Stomach (tissue), 9 donors: ENCODE data around the gene PEX19. TPM values are rescaled to one million over a fixed set of nuclear protein-coding genes. Genes with fewer than 3 reads are reported as not detected.

Source experiments
- DNase-seq, 2 donors: peaks; one replicate each; pipeline versions ENCODE4 v3.0.0 to v3.0.0-alpha.2; 2013 to 2019
- H3K27ac ChIP-seq, 5 donors: fragments of 200-600 bp in 4 of 5; sonication (generic) in 4 of 5; one replicate each; pipeline ENCODE4 v1.5.1; 2013 to 2019; ENCODE audit warnings: mild to moderate bottlenecking in 1 of 5, moderate library complexity in 1 of 5
- H3K27me3 ChIP-seq, 3 donors: fragments of 200-600 bp; sonication (generic); one replicate each; pipeline ENCODE4 v1.5.1; 2017 to 2019; ENCODE audit warnings: mixed run types in 1 of 3
- H3K36me3 ChIP-seq, 4 donors: fragments of 200-600 bp; sonication (generic); 1 replicate in 3 of 4; 2 replicates in 1 of 4; pipeline ENCODE4 v1.5.1; 2016 to 2019
- H3K4me1 ChIP-seq, 4 donors: fragments of 200-600 bp; sonication (generic); one replicate each; pipeline ENCODE4 v1.5.1; 2016 to 2019
- H3K4me3 ChIP-seq, 4 donors: fragments of 200-600 bp; sonication (generic) in 3 of 4; one replicate each; pipeline ENCODE4 v1.5.1; 2016 to 2019; ENCODE audit warnings: mild to moderate bottlenecking in 1 of 4
- H3K9me3 ChIP-seq, 4 donors: fragments of 200-600 bp; sonication (generic); one replicate each; pipeline ENCODE4 v1.5.1; 2016 to 2019
- EP300 ChIP-seq: sonication (generic); formaldehyde crosslinking; IDR thresholded peaks from one replicate; pipeline ENCODE4 v1.6.1; 2017; ENCODE audit warnings: antibody characterized with exemption
- POLR2A ChIP-seq, 4 donors: fragments of 450-650 bp; IDR thresholded peaks; one replicate each; pipeline ENCODE4 v1.6.1; 2016; ENCODE audit warnings: antibody characterized with exemption in 4 of 4, control low read depth in 2 of 4, mild to moderate bottlenecking in 1 of 4, moderate library complexity in 1 of 4
- POLR2AphosphoS5 ChIP-seq, 3 donors: sonication (generic); formaldehyde crosslinking; IDR thresholded peaks; one replicate each; pipeline ENCODE4 v1.6.1; 2016; ENCODE audit warnings: antibody characterized with exemption in 3 of 3
- whole genome bisulfite sequencing, 5 donors: extraction: QIAGEN DNeasy Blood & Tissue Kit in 3 of 5; methylation state at CpG; one replicate each; pipeline versions ENCODE4 v1.1.5 to v1.1.7; 2013 to 2018; 5-methylcytosine and 5-hydroxymethylcytosine counted together
- intact Hi-C: fragments of 100-400 bp; cut with DNase I; formaldehyde crosslinking; loops from one replicate; pipeline ENCODE4 v1.15.1; 2023; ENCODE audit warnings: low total_unique reads
- polyA plus RNA-seq, 3 donors: library from polyadenylated mRNA; stranded (reverse); fragments of 200-250 nt; gene quantifications; one replicate each; pipeline ENCODE4 v1.2.3, GENCODE V29; 2013
- total RNA-seq, 5 donors: library from RNA; depleted of rRNA; stranded (reverse); fragments of >200 nt; gene quantifications; one replicate each; pipeline versions ENCODE4 v1.1.0 to v1.2.3, GENCODE V29; 2014 to 2016
- TF ChIP-seq, protein P1 (sequence below), 7 experiments: fragments of 450-650 bp in 4 of 7; fragments of 200-600 bp in 3 of 7; sonication (generic) in 3 of 7; IDR thresholded peaks; one replicate each; pipeline ENCODE4 v1.5.1; 2016 to 2019; ENCODE audit warnings: antibody characterized with exemption in 7 of 7, control low read depth in 2 of 7, mild to moderate bottlenecking in 1 of 7
- donor health status: healthy with polysubstance abuse.
- donor health status: Bipolar disorder and iron deficiency.
- donor health status: healthy.

The PEX19 gene
- total and polyA plus RNA-seq, 8 donors, result 9.3 to 117 (median 27.4) TPM

DNA sequence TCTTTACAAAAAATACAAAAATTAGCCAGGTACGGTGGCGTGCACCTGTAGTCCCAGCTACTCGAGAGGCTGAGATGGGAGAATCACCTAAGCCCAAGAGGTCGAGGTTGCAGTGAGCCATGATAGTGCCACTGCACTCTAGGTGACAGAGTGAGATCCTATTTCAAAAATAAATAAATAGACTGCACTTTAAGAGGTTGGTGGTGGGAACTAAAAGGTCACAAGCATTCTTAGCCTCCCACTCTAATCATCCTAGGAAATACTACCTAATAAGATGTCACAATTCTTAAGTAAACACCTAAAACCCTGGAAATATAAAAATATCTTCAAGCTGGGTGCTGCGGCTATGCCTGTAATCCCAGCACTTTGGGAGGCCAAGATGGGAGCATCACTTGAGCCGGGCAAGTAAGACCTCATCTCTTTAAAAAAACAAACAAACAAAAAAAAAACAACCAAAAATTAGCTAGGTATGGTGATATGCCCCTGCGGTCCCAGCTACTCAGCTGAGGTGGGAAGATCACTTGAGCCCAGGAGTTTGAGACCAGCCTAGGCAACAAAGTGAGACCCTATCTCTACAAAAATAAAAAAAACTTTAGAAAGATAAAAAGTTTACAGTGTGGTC lies 26.6 kb downstream of the PEX19 start:
- peaks cover 27 to 71% (median 55%) of the 10 kb centered on the region in 4 donors for H3K4me1 ChIP-seq
- WGBS, 5 donors, result 92 to 94% (median 92%) methylated on average over 7 of the region's 7 CpGs
- H3K4me3 ChIP-seq, result no peak overlapping the region
- H3K27ac ChIP-seq, result peak overlapping the region in 1 of 5 donors; percentile 50
- H3K36me3 ChIP-seq, result peaks cover 0 to 22% (median 12%) of the 10 kb centered on the region in 4 donors
- TF ChIP-seq POLR2AphosphoS5 (IDR thresholded peaks at IDR 0.05), result no peak
- TF ChIP-seq, protein P1, sequence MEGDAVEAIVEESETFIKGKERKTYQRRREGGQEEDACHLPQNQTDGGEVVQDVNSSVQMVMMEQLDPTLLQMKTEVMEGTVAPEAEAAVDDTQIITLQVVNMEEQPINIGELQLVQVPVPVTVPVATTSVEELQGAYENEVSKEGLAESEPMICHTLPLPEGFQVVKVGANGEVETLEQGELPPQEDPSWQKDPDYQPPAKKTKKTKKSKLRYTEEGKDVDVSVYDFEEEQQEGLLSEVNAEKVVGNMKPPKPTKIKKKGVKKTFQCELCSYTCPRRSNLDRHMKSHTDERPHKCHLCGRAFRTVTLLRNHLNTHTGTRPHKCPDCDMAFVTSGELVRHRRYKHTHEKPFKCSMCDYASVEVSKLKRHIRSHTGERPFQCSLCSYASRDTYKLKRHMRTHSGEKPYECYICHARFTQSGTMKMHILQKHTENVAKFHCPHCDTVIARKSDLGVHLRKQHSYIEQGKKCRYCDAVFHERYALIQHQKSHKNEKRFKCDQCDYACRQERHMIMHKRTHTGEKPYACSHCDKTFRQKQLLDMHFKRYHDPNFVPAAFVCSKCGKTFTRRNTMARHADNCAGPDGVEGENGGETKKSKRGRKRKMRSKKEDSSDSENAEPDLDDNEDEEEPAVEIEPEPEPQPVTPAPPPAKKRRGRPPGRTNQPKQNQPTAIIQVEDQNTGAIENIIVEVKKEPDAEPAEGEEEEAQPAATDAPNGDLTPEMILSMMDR (IDR thresholded peaks at IDR 0.05), result no peak
- TF ChIP-seq POLR2A (IDR thresholded peaks at IDR 0.05), result no peak
- no peak for TF ChIP-seq EP300
- no peaks in the 10 kb centered on the region for H3K27me3 ChIP-seq
- intact Hi-C loops, result no loop called here
- no peak for DNase-seq
- H3K9me3 ChIP-seq, result no peaks in the 10 kb centered on the region

DNA sequence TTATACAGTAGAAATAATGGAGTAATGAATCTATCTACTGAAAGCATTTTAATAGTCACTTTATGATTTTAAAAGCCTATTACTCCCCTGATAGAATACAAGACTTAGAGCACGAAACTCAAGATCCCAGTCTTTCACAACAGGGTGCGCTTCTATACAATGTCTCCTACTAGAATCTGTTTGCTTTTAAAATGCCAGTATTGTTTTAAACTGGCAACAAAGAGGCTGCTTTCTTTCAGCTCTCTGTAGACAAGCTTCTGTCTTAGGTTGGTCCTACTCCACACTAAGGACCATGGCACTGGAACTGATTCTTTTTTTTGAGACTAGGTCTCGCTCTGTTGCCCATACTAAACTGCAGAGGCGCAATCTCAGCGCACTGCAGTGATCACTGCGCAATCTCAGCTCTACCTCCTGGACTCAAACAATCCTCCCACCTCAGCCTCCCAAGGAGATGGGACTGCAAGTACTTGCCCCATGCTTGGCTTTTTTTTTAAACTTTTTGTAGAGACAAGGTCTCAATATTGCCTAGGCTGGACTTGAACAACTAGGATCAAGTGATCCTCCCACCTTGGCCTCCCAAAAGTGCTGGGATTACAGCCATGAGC lies 27.4 kb downstream of the PEX19 start:
- WGBS, 5 donors, result 82 to 90% (median 84%) methylated on average over 6 of the region's 6 CpGs
- intact Hi-C loops, result no loop called here

DNA sequence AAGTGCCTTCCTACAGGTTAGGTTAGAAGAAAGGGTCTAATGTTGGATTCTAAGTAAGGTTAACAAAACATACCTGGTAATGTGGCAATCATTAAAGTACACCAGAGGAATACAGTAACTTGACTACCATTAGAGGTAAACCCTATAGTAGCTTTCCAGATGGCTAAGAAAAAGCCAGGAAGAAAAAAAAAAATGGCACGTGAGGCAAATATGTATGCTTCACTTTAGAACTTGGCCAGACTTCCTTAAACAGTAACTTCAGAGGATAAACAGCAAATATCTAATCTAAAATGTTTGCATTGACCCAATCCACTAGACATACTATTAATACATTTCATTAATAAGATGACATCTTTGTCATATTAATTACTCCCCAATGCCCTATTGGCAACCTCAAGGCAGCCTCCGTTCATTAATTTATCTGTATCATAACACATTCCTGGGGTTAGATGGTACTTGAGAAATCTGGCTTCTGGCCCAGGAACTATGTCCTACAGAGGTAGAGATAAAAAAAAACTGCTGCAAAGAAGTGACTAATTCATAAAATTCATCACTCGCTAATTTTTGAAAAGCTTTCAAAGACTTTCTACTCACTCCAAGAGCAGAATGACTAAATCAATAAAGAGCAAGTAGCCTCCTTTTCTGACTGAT lies 28.4 kb downstream of the PEX19 start:
- peak in 1 of 2 donors; percentile 39 for DNase-seq
- intact Hi-C loops, result no loop called here
- H3K4me1 ChIP-seq, result peaks cover 23 to 76% (median 57%) of the 10 kb centered on the region in 4 donors
- no peaks in the 10 kb centered on the region for H3K27me3 ChIP-seq
- 15 to 25% (median 19%) methylated on average over 3 of the region's 3 CpGs for whole genome bisulfite sequencing, 5 donors
- peaks cover 0 to 24% (median 12%) of the 10 kb centered on the region in 4 donors for H3K36me3 ChIP-seq
- H3K27ac ChIP-seq, result peak overlapping the region in 3 of 5 donors; percentile 3 to 50 (median 35)
- H3K9me3 ChIP-seq, result no peaks in the 10 kb centered on the region
- no peak overlapping the region for H3K4me3 ChIP-seq
- TF ChIP-seq, protein P1 (IDR thresholded peaks at IDR 0.05), result no peak
- TF ChIP-seq POLR2A (IDR thresholded peaks at IDR 0.05) (no peak), EP300 (no peak), POLR2AphosphoS5 (IDR thresholded peaks at IDR 0.05) (no peak)

More for the DNA sequence above, 27.4 kb downstream of the PEX19 start:
- no peaks in the 10 kb centered on the region for H3K27me3 ChIP-seq
- TF ChIP-seq POLR2A (IDR thresholded peaks at IDR 0.05), result no peak
- TF ChIP-seq POLR2AphosphoS5 (IDR thresholded peaks at IDR 0.05), result no peak
- H3K9me3 ChIP-seq, result no peaks in the 10 kb centered on the region
- H3K36me3 ChIP-seq, result peaks cover 0 to 23% (median 12%) of the 10 kb centered on the region in 4 donors
- H3K4me1 ChIP-seq, result peaks cover 23 to 67% (median 50%) of the 10 kb centered on the region in 4 donors
- no peak overlapping the region for H3K4me3 ChIP-seq
- H3K27ac ChIP-seq, result peak overlapping the region in 2 of 5 donors; percentile 3 to 50
- DNase-seq, result no peak

DNA sequence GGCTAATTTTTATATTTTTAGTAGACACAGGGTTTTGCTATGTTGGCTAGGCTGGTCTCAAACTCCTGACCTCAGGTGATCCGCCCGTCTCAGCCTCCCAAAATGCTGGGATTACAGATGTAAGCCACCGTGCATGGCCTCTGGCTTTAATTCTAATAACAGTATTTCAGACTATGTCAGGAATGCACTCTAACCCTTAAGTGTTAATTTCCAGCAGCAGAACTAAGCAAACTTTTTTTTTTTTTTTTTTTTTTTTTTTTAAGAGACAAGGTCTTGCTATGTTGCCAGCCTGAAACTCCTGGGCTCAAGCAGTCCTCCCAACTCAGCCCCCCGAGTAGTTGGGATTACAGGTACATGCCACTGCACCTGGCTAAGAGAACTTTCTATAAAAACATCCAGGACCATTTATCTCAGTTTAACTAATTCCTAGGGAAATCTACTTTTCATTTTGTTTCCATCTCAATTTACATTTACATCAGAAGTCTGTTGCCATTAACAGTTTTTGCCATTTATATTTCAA lies 29.1 kb downstream of the PEX19 start:
- H3K27me3 ChIP-seq, result no peaks in the 10 kb centered on the region
- H3K4me3 ChIP-seq, result no peak overlapping the region
- peaks cover 0 to 28% (median 12%) of the 10 kb centered on the region in 4 donors for H3K36me3 ChIP-seq
- WGBS, 5 donors, result 72 to 88% (median 83%) methylated on average over 4 of the region's 4 CpGs
- peaks cover 19 to 76% (median 56%) of the 10 kb centered on the region in 4 donors for H3K4me1 ChIP-seq
- peak overlapping the region in 3 of 5 donors; percentile 3 to 50 (median 35) for H3K27ac ChIP-seq
- H3K9me3 ChIP-seq, result no peaks in the 10 kb centered on the region
- no peak for DNase-seq
- intact Hi-C loops, result no loop called here
- TF ChIP-seq, protein P1 (IDR thresholded peaks at IDR 0.05), result no peak
- TF ChIP-seq EP300 (no peak), POLR2A (IDR thresholded peaks at IDR 0.05) (no peak), POLR2AphosphoS5 (IDR thresholded peaks at IDR 0.05) (no peak)
